WTC11 (cell line): Measurements from ENCODE around the gene TAOK3.

Source experiments
- CREM ChIP-seq: sonication (generic); formaldehyde crosslinking; IDR thresholded peaks from 2 replicates; pipeline ENCODE4 v1.8.1; 2022; ENCODE audit warnings: mild to moderate bottlenecking, missing genetic modification reagents, moderate library complexity
- CTCF ChIP-seq: fragments of 200-600 bp; IDR thresholded peaks from 2 replicates; pipeline ENCODE4 v1.8.0; 2022; ENCODE audit warnings: antibody characterized with exemption
- ETV6 ChIP-seq: sonication (generic); formaldehyde crosslinking; IDR thresholded peaks from 2 replicates; pipeline ENCODE4 v1.8.1; 2022; ENCODE audit warnings: mild to moderate bottlenecking, missing genetic modification reagents
- FOXK1 ChIP-seq: sonication (generic); formaldehyde crosslinking; IDR thresholded peaks from 2 replicates; pipeline ENCODE4 v1.8.0; 2022; ENCODE audit warnings: mild to moderate bottlenecking, moderate library complexity, missing genetic modification reagents
- MAX ChIP-seq: sonication (generic); formaldehyde crosslinking; IDR thresholded peaks from 2 replicates; pipeline ENCODE4 v1.8.0; 2022; ENCODE audit warnings: mild to moderate bottlenecking, missing genetic modification reagents
- NR2C2 ChIP-seq: sonication (generic); formaldehyde crosslinking; IDR thresholded peaks from 2 replicates; pipeline ENCODE4 v1.8.0; 2022; ENCODE audit warnings: mild to moderate bottlenecking, missing genetic modification reagents
- SP1 ChIP-seq: sonication (generic); formaldehyde crosslinking; conservative IDR thresholded peaks from 2 replicates; pipeline ENCODE4 v1.8.1; 2022; ENCODE audit warnings: missing genetic modification reagents
- TCF7 ChIP-seq: sonication (generic); formaldehyde crosslinking; IDR thresholded peaks from 2 replicates; pipeline ENCODE4 v1.8.0; 2022; ENCODE audit warnings: mild to moderate bottlenecking, low read depth, missing genetic modification reagents, moderate library complexity
- USF2 ChIP-seq: sonication (generic); formaldehyde crosslinking; IDR thresholded peaks from 2 replicates; pipeline ENCODE4 v1.8.1; 2023; ENCODE audit warnings: mild to moderate bottlenecking, missing genetic modification reagents, moderate library complexity
- ZNF138 ChIP-seq: sonication (generic); formaldehyde crosslinking; conservative IDR thresholded peaks from 2 replicates; pipeline ENCODE4 v1.8.1; 2022; ENCODE audit warnings: mild to moderate bottlenecking, moderate library complexity, missing genetic modification reagents

- no peak for TF ChIP-seq FOXK1 (CRISPR knock-in tag)
- no peak for TF ChIP-seq CTCF
- TF ChIP-seq ZNF138 (CRISPR knock-in tag) = no peak
- no peak for TF ChIP-seq CREM (CRISPR knock-in tag)
- no peak for TF ChIP-seq SP1 (CRISPR knock-in tag)
- TF ChIP-seq ETV6 = no peak
- TF ChIP-seq TCF7 (CRISPR knock-in tag) = no peak
- TF ChIP-seq USF2 (CRISPR knock-in tag) = no peak
- TF ChIP-seq NR2C2 = no peak
- TF ChIP-seq MAX (CRISPR knock-in tag) = no peak
Observed at GRCh38 chr12:118237052-118237665, 135.5 kb downstream of the TAOK3 start.
